B cell (primary cell): ENCODE data around the gene KIAA1328. TPM values are rescaled to one million over a fixed set of nuclear protein-coding genes. Genes with fewer than 3 reads are reported as not detected.
A peak's percentile ranks its signal among the peaks of the same experiment; 100 is the strongest.

Experiments
- ATAC-seq: fragments of 200-7000 bp; cut with Tn5 transposase; one replicate; pipeline ENCODE4 v1.10.0; 2021; ENCODE audit warnings: low read depth, mild to moderate bottlenecking, moderate number of reproducible peaks, moderate library complexity
- CTCF ChIA-PET: fragments of 350-600 bp; sonication (Branson Sonifier 250); formaldehyde crosslinking; loops from one replicate; lab custom pipeline; 2021; ENCODE audit warnings: antibody characterized with exemption, inconsistent platforms; lab: Charles Lee
- POLR2A ChIA-PET: fragments of 350-600 bp; sonication (Branson Sonifier 250); formaldehyde crosslinking; loops from one replicate; lab custom pipeline; 2021; ENCODE audit warnings: antibody characterized with exemption; lab: Charles Lee
- DNase-seq: peaks from one replicate; pipeline ENCODE4 v3.0.0; 2013
- H2AFZ ChIP-seq: 2 replicates; pipeline ENCODE4 v1.6.1; 2012; ENCODE audit warnings: mild to moderate bottlenecking, low read depth, low read length; ENCODE audit not compliant: insufficient read depth, poor library complexity, severe bottlenecking
- H3K27ac ChIP-seq, 2 donors: 1 replicate in 1 of 2; 2 replicates in 1 of 2; pipeline ENCODE4 v1.5.1; 2012 to 2013; ENCODE audit warnings: low read length in 2 of 2, mild to moderate bottlenecking in 2 of 2, moderate library complexity in 1 of 2
- H3K27me3 ChIP-seq, 4 experiments: fragments of 200-600 bp in 1 of 4; sonication (generic) in 1 of 4; replicated peaks in 1 of 4; 1 replicate in 2 of 4; 2 replicates in 2 of 4; pipeline versions ENCODE4 v1.6.1 to v1.7.0; 2013 to 2016; ENCODE audit warnings: low read length in 3 of 4, mild to moderate bottlenecking in 2 of 4, mixed read lengths in 1 of 4, moderate library complexity in 1 of 4; ENCODE audit not compliant: insufficient read depth in 4 of 4, control insufficient read depth in 3 of 4; ENCODE audit errors: control extremely low read depth in 1 of 4
- H3K36me3 ChIP-seq, 2 experiments: replicated peaks in 1 of 2; 1 replicate in 1 of 2; 2 replicates in 1 of 2; pipeline versions ENCODE4 v1.6.1 to v1.7.1; 2013; ENCODE audit warnings: low read length in 1 of 2; ENCODE audit not compliant: insufficient read depth in 2 of 2, control insufficient read depth in 1 of 2; ENCODE audit errors: control extremely low read depth in 1 of 2, extremely low read depth in 1 of 2
- H3K4me1 ChIP-seq, 2 donors: fragments of 200-600 bp in 1 of 2; sonication (generic) in 1 of 2; 1 replicate in 1 of 2; 2 replicates in 1 of 2; pipeline versions ENCODE4 v1.5.1 to v1.6.1; 2013 to 2017; ENCODE audit warnings: low read length in 2 of 2; ENCODE audit not compliant: control insufficient read depth in 2 of 2, insufficient read depth in 2 of 2
- H3K4me2 ChIP-seq: replicated peaks from 2 replicates; pipeline ENCODE3; 2012; ENCODE audit warnings: mild to moderate bottlenecking, low read depth, low read length; ENCODE audit not compliant: poor library complexity, severe bottlenecking
- H3K4me3 ChIP-seq, 5 experiments: fragments of 200-600 bp in 1 of 5; sonication (generic) in 1 of 5; 1 replicate in 3 of 5; 2 replicates in 2 of 5; pipeline versions ENCODE4 v1.5.1 to v1.7.0; 2011 to 2016; ENCODE audit warnings: low read length in 4 of 5, mild to moderate bottlenecking in 4 of 5, low read depth in 2 of 5, control low read depth in 1 of 5, moderate library complexity in 1 of 5; ENCODE audit not compliant: insufficient read depth in 1 of 5; ENCODE audit errors: control extremely low read depth in 1 of 5, extremely low read depth in 1 of 5
- H3K79me2 ChIP-seq: fragments of 200-600 bp; sonication (generic); one replicate; pipeline ENCODE4 v1.6.0; 2016; ENCODE audit warnings: low read length; ENCODE audit not compliant: control insufficient read depth, insufficient read depth
- H3K9ac ChIP-seq: fragments of 200-600 bp; sonication (generic); 2 replicates; pipeline ENCODE4 v1.6.1; 2017; ENCODE audit warnings: mild to moderate bottlenecking, low read length, moderate library complexity
- H3K9me3 ChIP-seq, 3 donors: one replicate each; pipeline versions ENCODE4 v1.6.1 to v1.7.1; 2013; ENCODE audit warnings: low read length in 2 of 3; ENCODE audit not compliant: control insufficient read depth in 2 of 3, insufficient read depth in 1 of 3; ENCODE audit errors: control extremely low read depth in 1 of 3
- H4K20me1 ChIP-seq: 2 replicates; pipeline ENCODE4 v1.6.0; 2012; ENCODE audit warnings: mild to moderate bottlenecking, low read length; ENCODE audit not compliant: insufficient read depth, control insufficient read depth, poor library complexity, severe bottlenecking
- H3K27ac Mint-ChIP-seq: one replicate; pipeline ENCODE4 v1.8.0; 2021; ENCODE audit warnings: mixed read lengths
- H3K27me3 Mint-ChIP-seq: one replicate; pipeline ENCODE4 v1.8.0; 2021; ENCODE audit warnings: mixed read lengths
- H3K4me1 Mint-ChIP-seq: one replicate; pipeline ENCODE4 v1.8.0; 2021; ENCODE audit warnings: mixed read lengths
- H3K4me3 Mint-ChIP-seq: one replicate; pipeline ENCODE4 v1.8.0; 2021; ENCODE audit warnings: mixed read lengths
- H3K9me3 Mint-ChIP-seq: one replicate; pipeline ENCODE4 v1.8.0; 2022; ENCODE audit warnings: mixed read lengths; ENCODE audit not compliant: insufficient read depth
- CTCF ChIP-seq: fragments of 200-600 bp; IDR thresholded peaks from one replicate; pipeline ENCODE4 v1.8.0; 2022; ENCODE audit warnings: antibody characterized with exemption, mild to moderate bottlenecking
- EZH2 ChIP-seq: IDR thresholded peaks from 2 replicates; pipeline ENCODE4 v1.6.1; 2012; ENCODE audit warnings: borderline replicate concordance, low read depth, mild to moderate bottlenecking, moderate library complexity, low read length; ENCODE audit not compliant: insufficient read depth, poor library complexity, severe bottlenecking
- WGBS: methylation state at CpG from one replicate; pipeline ENCODE4 v1.1.5; 2013; ENCODE audit warnings: missing lambda C conversion rate; ENCODE audit not compliant: insufficient coverage; 5-methylcytosine and 5-hydroxymethylcytosine counted together
- intact Hi-C: fragments of 100-400 bp; cut with micrococcal nuclease; formaldehyde crosslinking; loops from one replicate; pipeline ENCODE4 v1.10.0; 2022
- polyA plus RNA-seq: library from polyadenylated mRNA; depleted of rRNA; stranded (reverse); fragments of >200 nt; gene quantifications from 2 replicates; pipeline ENCODE4 v1.2.3, GENCODE V29; 2012
- total RNA-seq, 2 donors: library from RNA; stranded (reverse); fragments of 120-200 nt in 1 of 2; gene quantifications; 1 replicate in 1 of 2; 2 replicates in 1 of 2; pipeline versions ENCODE4 v1.2.3 to v1.2.4, GENCODE V29; 2013 to 2022

Gene KIAA1328
- total and polyA plus RNA-seq, 2 donors (not counting 1 experiment from before 2014, with no cell fraction given): 9.1 to 22.1 TPM

- peaks cover 0 to 36% (median 0%) of the 10 kb centered on the region in 3 donors for H3K9me3 ChIP-seq
- 33% methylated on average over 8 of the region's 8 CpGs for WGBS
- no peaks in the 10 kb centered on the region for H3K36me3 ChIP-seq
- no peak overlapping the region for H3K27ac ChIP-seq
- CTCF ChIA-PET: no interaction called here
- no peaks in the 10 kb centered on the region for H4K20me1 ChIP-seq
- Mint-ChIP-seq H3K27me3 (peaks cover 15% of the 10 kb centered on the region), H3K4me3 (no peak overlapping the region), H3K9me3 (peaks cover 3% of the 10 kb centered on the region), H3K27ac (no peak overlapping the region), H3K4me1 (no peaks in the 10 kb centered on the region)
- DNase-seq (peak; percentile 16), ATAC-seq (no peak)
- no peak overlapping the region for H3K4me3 ChIP-seq
- no peaks in the 10 kb centered on the region for H3K4me1 ChIP-seq
- TF ChIP-seq EZH2: no peak
- TF ChIP-seq CTCF: no peak
- H3K9ac ChIP-seq: no peak overlapping the region
- H3K4me2 ChIP-seq: no peak overlapping the region
- no peaks in the 10 kb centered on the region for H3K79me2 ChIP-seq
- intact Hi-C loops: no loop called here
- H3K27me3 ChIP-seq: peaks cover 0 to 10% (median 2%) of the 10 kb centered on the region in 4 experiments
- H2AFZ ChIP-seq: no peak overlapping the region
- POLR2A ChIA-PET: no interaction called here
Observed at GRCh38 chr18:37270038-37270665, 441.2 kb downstream of the KIAA1328 start.

GRCh38 chr18:37270666-37271052 lies 441.7 kb downstream of the KIAA1328 start:
- peaks cover 3% of the 10 kb centered on the region for H3K9me3 Mint-ChIP-seq
- H3K36me3 ChIP-seq: no peaks in the 10 kb centered on the region
- no peak overlapping the region for H3K4me2 ChIP-seq
- no peak overlapping the region for H3K27ac Mint-ChIP-seq
- peaks cover 0 to 14% (median 3%) of the 10 kb centered on the region in 4 experiments for H3K27me3 ChIP-seq
- H3K4me1 ChIP-seq: no peaks in the 10 kb centered on the region
- no peaks in the 10 kb centered on the region for H4K20me1 ChIP-seq
- no peak overlapping the region for H3K4me3 ChIP-seq
- peaks cover 18% of the 10 kb centered on the region for H3K27me3 Mint-ChIP-seq
- intact Hi-C loops: no loop called here
- no peak overlapping the region for H3K4me3 Mint-ChIP-seq
- no peak overlapping the region for H3K9ac ChIP-seq
- peaks cover 0 to 40% (median 0%) of the 10 kb centered on the region in 3 donors for H3K9me3 ChIP-seq
- ChIA-PET CTCF (no interaction called here), POLR2A (no interaction called here)
- no peak overlapping the region for H2AFZ ChIP-seq
- no peaks in the 10 kb centered on the region for H3K79me2 ChIP-seq
- ATAC-seq (no peak), DNase-seq (no peak)
- H3K4me1 Mint-ChIP-seq: peaks cover 2% of the 10 kb centered on the region
- H3K27ac ChIP-seq: no peak overlapping the region
- WGBS: 80% methylated on average over 6 of the region's 7 CpGs
- TF ChIP-seq CTCF: no peak
